Liver (tissue), 9 donors: Measurements from ENCODE around the gene TPSD1. TPM values are rescaled to one million over a fixed set of nuclear protein-coding genes. Genes with fewer than 3 reads are reported as not detected.

Experiments used
- DNase-seq: peaks from one replicate; pipeline ENCODE4 v3.0.0-alpha.2; 2017; ENCODE audit warnings: low spot score
- H3K27ac ChIP-seq, 2 donors: one replicate each; pipeline ENCODE4 v1.7.0; 2013; ENCODE audit warnings: inconsistent platforms in 2 of 2, low read length in 2 of 2, control low read depth in 1 of 2, low read depth in 1 of 2, mild to moderate bottlenecking in 1 of 2
- H3K27me3 ChIP-seq, 4 donors: one replicate each; pipeline versions ENCODE4 v1.6.1 to v1.7.0; 2013; ENCODE audit warnings: low read length in 3 of 4, inconsistent platforms in 1 of 4, mild to moderate bottlenecking in 1 of 4, moderate library complexity in 1 of 4; ENCODE audit not compliant: control insufficient read depth in 4 of 4, insufficient read depth in 4 of 4
- H3K36me3 ChIP-seq, 4 donors: one replicate each; pipeline versions ENCODE4 v1.6.1 to v1.7.0; 2013; ENCODE audit warnings: low read length in 3 of 4, mild to moderate bottlenecking in 3 of 4, low read depth in 1 of 4, moderate library complexity in 1 of 4; ENCODE audit not compliant: control insufficient read depth in 4 of 4, insufficient read depth in 3 of 4
- H3K4me1 ChIP-seq, 4 donors: one replicate each; pipeline versions ENCODE4 v1.6.1 to v1.7.0; 2013; ENCODE audit warnings: low read length in 3 of 4, mild to moderate bottlenecking in 3 of 4, moderate library complexity in 1 of 4; ENCODE audit not compliant: control insufficient read depth in 4 of 4, insufficient read depth in 4 of 4
- H3K4me3 ChIP-seq, 3 donors: one replicate each; pipeline versions ENCODE4 v1.6.1 to v1.7.0; 2013; ENCODE audit warnings: low read length in 3 of 3, control low read depth in 1 of 3, low read depth in 1 of 3, mild to moderate bottlenecking in 1 of 3
- H3K9ac ChIP-seq, 2 donors: one replicate each; pipeline ENCODE4 v1.7.0; 2013; ENCODE audit warnings: low read length in 2 of 2, mild to moderate bottlenecking in 2 of 2, moderate library complexity in 2 of 2, control low read depth in 1 of 2, low read depth in 1 of 2
- H3K9me3 ChIP-seq, 4 donors: one replicate each; pipeline versions ENCODE4 v1.6.1 to v1.7.0; 2013; ENCODE audit warnings: low read length in 3 of 4; ENCODE audit not compliant: control insufficient read depth in 4 of 4
- EGR1 ChIP-seq, 2 donors: IDR thresholded peaks; 2 replicates each; pipeline ENCODE4 v1.6.1; 2016 to 2018; ENCODE audit warnings: antibody characterized with exemption in 2 of 2, low read depth in 2 of 2
- FOXA1 ChIP-seq: IDR thresholded peaks from 2 replicates; pipeline ENCODE4 v1.6.1; 2016; ENCODE audit warnings: antibody characterized with exemption
- GABPA ChIP-seq, 2 donors: IDR thresholded peaks in 1 of 2; conservative IDR thresholded peaks in 1 of 2; 2 replicates each; pipeline ENCODE4 v1.6.1; 2016; ENCODE audit warnings: antibody characterized with exemption in 2 of 2, mild to moderate bottlenecking in 1 of 2, moderate library complexity in 1 of 2
- HNF4A ChIP-seq, 2 donors: conservative IDR thresholded peaks; 2 replicates each; pipeline ENCODE4 v1.6.1; 2016; ENCODE audit warnings: antibody characterized with exemption in 2 of 2, mild to moderate bottlenecking in 2 of 2
- HNF4G ChIP-seq: IDR thresholded peaks from 2 replicates; pipeline ENCODE4 v1.6.1; 2016; ENCODE audit warnings: antibody characterized with exemption
- JUND ChIP-seq, 2 donors: IDR thresholded peaks; 2 replicates each; pipeline ENCODE4 v1.6.1; 2016; ENCODE audit warnings: antibody characterized with exemption in 2 of 2
- MAX ChIP-seq: IDR thresholded peaks from 2 replicates; pipeline ENCODE4 v1.6.1; 2016; ENCODE audit warnings: antibody characterized with exemption
- RXRA ChIP-seq, 2 donors: IDR thresholded peaks; 2 replicates each; pipeline ENCODE4 v1.6.1; 2017 to 2018; ENCODE audit warnings: antibody characterized with exemption in 2 of 2, mild to moderate bottlenecking in 1 of 2
- SP1 ChIP-seq: IDR thresholded peaks from 2 replicates; pipeline ENCODE4 v1.6.1; 2018; ENCODE audit warnings: antibody characterized with exemption, mild to moderate bottlenecking
- YY1 ChIP-seq: IDR thresholded peaks from 2 replicates; pipeline ENCODE4 v1.6.1; 2016; ENCODE audit warnings: antibody characterized with exemption, mild to moderate bottlenecking
- WGBS: extraction: QIAGEN DNeasy Blood & Tissue Kit; methylation state at CpG from one replicate; pipeline ENCODE4 v1.1.7; 2013; 5-methylcytosine and 5-hydroxymethylcytosine counted together
- polyA plus RNA-seq, 2 donors: library from polyadenylated mRNA; stranded (reverse) in 1 of 2; unstranded in 1 of 2; fragments of 200-250 nt in 1 of 2; fragments of >200 nt in 1 of 2; fragmentation: Nextera tagmentation in 1 of 2; extraction: Ambion mirVana in 1 of 2; gene quantifications; one replicate each; pipeline versions ENCODE4 v1.2.1 to v1.2.3, GENCODE V29; 2013 to 2015
- total RNA-seq, 2 donors: library from RNA; depleted of rRNA; stranded (reverse); fragments of >200 nt; gene quantifications; one replicate each; pipeline ENCODE4 v1.2.3, GENCODE V29; 2014
- TF ChIP-seq, protein P1 (sequence below): IDR thresholded peaks from 2 replicates; pipeline ENCODE4 v1.6.1; 2016; ENCODE audit warnings: antibody characterized with exemption
- TF ChIP-seq, protein P2 (sequence below): IDR thresholded peaks from 2 replicates; pipeline ENCODE4 v1.6.1; 2016; ENCODE audit warnings: antibody characterized with exemption, mild to moderate bottlenecking
- TF ChIP-seq, protein P3 (sequence below): fragments of 150-350 bp; IDR thresholded peaks from 2 replicates; pipeline ENCODE4 v1.5.1; 2017; ENCODE audit warnings: improper control_type of control experiment, low read depth, low read length; ENCODE audit not compliant: missing input control
- donor health status: healthy.
- donor health status: healthy.
- donor health status: healthy.
- donor health status: healthy.
- donor health status: healthy.

The TPSD1 gene
- total and polyA plus RNA-seq, 4 donors: 0.28 to 0.40 TPM; not detected in 2

DNA sequence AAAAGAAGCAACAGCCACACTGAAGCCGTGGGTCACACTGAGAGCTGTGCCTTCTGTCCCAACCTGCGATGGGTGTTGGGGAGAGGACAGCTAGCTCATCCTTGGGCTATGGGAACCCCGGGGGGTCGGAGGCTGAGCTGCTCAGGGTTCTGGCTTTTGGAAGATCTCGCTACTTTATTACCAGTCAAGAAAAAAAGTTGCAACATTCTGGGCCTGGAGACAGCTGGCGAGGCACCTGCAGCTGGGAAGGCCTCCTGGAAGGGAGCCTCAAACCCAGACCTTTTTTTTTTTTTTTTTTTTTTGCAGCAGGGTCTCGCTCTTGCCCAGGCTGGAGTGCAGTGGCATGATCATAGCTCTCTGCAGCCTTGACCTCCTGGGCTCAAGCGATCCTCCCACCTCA lies 24.9 kb downstream of the TPSD1 start:
- Histone ChIP-seq H3K4me1 (no peaks in the 10 kb centered on the region), H3K27ac (no peak overlapping the region), H3K4me3 (no peak overlapping the region), H3K36me3 (no peaks in the 10 kb centered on the region), H3K9ac (no peak overlapping the region), H3K27me3 (peaks cover 0 to 3% (median 0%) of the 10 kb centered on the region in 4 donors), H3K9me3 (no peaks in the 10 kb centered on the region)
- TF ChIP-seq MAX (no peak), RXRA (IDR thresholded peaks at IDR 0.05) (no peak), JUND (IDR thresholded peaks at IDR 0.05) (no peak), YY1 (no peak), HNF4G (no peak), FOXA1 (no peak)
- TF ChIP-seq, protein P1, sequence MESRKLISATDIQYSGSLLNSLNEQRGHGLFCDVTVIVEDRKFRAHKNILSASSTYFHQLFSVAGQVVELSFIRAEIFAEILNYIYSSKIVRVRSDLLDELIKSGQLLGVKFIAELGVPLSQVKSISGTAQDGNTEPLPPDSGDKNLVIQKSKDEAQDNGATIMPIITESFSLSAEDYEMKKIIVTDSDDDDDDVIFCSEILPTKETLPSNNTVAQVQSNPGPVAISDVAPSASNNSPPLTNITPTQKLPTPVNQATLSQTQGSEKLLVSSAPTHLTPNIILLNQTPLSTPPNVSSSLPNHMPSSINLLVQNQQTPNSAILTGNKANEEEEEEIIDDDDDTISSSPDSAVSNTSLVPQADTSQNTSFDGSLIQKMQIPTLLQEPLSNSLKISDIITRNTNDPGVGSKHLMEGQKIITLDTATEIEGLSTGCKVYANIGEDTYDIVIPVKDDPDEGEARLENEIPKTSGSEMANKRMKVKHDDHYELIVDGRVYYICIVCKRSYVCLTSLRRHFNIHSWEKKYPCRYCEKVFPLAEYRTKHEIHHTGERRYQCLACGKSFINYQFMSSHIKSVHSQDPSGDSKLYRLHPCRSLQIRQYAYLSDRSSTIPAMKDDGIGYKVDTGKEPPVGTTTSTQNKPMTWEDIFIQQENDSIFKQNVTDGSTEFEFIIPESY: no peak
- TF ChIP-seq, protein P2, sequence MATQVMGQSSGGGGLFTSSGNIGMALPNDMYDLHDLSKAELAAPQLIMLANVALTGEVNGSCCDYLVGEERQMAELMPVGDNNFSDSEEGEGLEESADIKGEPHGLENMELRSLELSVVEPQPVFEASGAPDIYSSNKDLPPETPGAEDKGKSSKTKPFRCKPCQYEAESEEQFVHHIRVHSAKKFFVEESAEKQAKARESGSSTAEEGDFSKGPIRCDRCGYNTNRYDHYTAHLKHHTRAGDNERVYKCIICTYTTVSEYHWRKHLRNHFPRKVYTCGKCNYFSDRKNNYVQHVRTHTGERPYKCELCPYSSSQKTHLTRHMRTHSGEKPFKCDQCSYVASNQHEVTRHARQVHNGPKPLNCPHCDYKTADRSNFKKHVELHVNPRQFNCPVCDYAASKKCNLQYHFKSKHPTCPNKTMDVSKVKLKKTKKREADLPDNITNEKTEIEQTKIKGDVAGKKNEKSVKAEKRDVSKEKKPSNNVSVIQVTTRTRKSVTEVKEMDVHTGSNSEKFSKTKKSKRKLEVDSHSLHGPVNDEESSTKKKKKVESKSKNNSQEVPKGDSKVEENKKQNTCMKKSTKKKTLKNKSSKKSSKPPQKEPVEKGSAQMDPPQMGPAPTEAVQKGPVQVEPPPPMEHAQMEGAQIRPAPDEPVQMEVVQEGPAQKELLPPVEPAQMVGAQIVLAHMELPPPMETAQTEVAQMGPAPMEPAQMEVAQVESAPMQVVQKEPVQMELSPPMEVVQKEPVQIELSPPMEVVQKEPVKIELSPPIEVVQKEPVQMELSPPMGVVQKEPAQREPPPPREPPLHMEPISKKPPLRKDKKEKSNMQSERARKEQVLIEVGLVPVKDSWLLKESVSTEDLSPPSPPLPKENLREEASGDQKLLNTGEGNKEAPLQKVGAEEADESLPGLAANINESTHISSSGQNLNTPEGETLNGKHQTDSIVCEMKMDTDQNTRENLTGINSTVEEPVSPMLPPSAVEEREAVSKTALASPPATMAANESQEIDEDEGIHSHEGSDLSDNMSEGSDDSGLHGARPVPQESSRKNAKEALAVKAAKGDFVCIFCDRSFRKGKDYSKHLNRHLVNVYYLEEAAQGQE: no peak
- TF ChIP-seq, protein P3, sequence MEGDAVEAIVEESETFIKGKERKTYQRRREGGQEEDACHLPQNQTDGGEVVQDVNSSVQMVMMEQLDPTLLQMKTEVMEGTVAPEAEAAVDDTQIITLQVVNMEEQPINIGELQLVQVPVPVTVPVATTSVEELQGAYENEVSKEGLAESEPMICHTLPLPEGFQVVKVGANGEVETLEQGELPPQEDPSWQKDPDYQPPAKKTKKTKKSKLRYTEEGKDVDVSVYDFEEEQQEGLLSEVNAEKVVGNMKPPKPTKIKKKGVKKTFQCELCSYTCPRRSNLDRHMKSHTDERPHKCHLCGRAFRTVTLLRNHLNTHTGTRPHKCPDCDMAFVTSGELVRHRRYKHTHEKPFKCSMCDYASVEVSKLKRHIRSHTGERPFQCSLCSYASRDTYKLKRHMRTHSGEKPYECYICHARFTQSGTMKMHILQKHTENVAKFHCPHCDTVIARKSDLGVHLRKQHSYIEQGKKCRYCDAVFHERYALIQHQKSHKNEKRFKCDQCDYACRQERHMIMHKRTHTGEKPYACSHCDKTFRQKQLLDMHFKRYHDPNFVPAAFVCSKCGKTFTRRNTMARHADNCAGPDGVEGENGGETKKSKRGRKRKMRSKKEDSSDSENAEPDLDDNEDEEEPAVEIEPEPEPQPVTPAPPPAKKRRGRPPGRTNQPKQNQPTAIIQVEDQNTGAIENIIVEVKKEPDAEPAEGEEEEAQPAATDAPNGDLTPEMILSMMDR: no peak
- WGBS: 76% methylated on average over 8 of the region's 8 CpGs
- DNase-seq: no peak

GRCh38 chr16:1281517-1281916 lies 25.6 kb downstream of the TPSD1 start:
- TF ChIP-seq RXRA (IDR thresholded peaks at IDR 0.05): no peak
- no peak for TF ChIP-seq SP1
- TF ChIP-seq EGR1 (IDR thresholded peaks at IDR 0.05; ENCODE audit: low read depth in 2 of 2): no peak
- TF ChIP-seq GABPA (IDR thresholded peaks at IDR 0.05 in 1 of 2, conservative IDR thresholded peaks at IDR 0.05 in 1 of 2): no peak
- no peak for TF ChIP-seq MAX
- no peak for TF ChIP-seq HNF4A (conservative IDR thresholded peaks at IDR 0.05)
- TF ChIP-seq HNF4G: no peak
- TF ChIP-seq, protein P2: no peak
- Histone ChIP-seq H3K4me3 (no peak overlapping the region), H3K36me3 (no peaks in the 10 kb centered on the region), H3K4me1 (no peaks in the 10 kb centered on the region), H3K9me3 (no peaks in the 10 kb centered on the region), H3K27me3 (peaks cover 0 to 3% (median 0%) of the 10 kb centered on the region in 4 donors), H3K9ac (no peak overlapping the region), H3K27ac (no peak overlapping the region)
- WGBS: 76% methylated on average over 16 of the region's 16 CpGs
- no peak for DNase-seq
